Measurements from ENCODE around the gene RAD51B. TPM values are rescaled to one million over a fixed set of nuclear protein-coding genes. Genes with fewer than 3 reads are reported as not detected.

RAD51B gene
- total and polyA plus RNA-seq, 9 of the 15 experiments (the other 6 are each of a cell fraction or from before 2014, with no cell fraction given) = 8.5 to 17.3 (median 11.3) TPM

- Histone ChIP-seq H3K4me1 (replicated peaks in 1 of 2; ENCODE audit: control insufficient read depth in 2 of 2, insufficient read depth in 2 of 2, low read length in 2 of 2) (no peaks in the 10 kb centered on the region; a peak in 1 of 5 replicates), H3K27ac (ENCODE audit: extremely low read depth, low read depth, low read length) (no peak overlapping the region), H3K4me3 (no peak overlapping the region), H3K9me1 (ENCODE audit: control insufficient read depth, insufficient read depth, low read length) (no peaks in the 10 kb centered on the region), H3K79me2 (ENCODE audit: control insufficient read depth, insufficient read depth, low read length) (no peaks in the 10 kb centered on the region), H3K27me3 (ENCODE audit: control insufficient read depth in 2 of 2, insufficient read depth in 2 of 2, low read length in 2 of 2) (0 out of 5 replicates have a peak, but pooled peaks cover 0 to 5% of the 10 kb centered on the region in 2 experiments), H3K36me3 (ENCODE audit: control insufficient read depth, insufficient read depth, low read length) (no peaks in the 10 kb centered on the region), H3K9ac (ENCODE audit: insufficient read depth in 1 of 2, low read depth in 2 of 2, low read length in 2 of 2) (no peak overlapping the region), H3K9me3 (replicated peaks; ENCODE audit: control insufficient read depth, insufficient read depth, low read depth, low read length) (no peaks in the 10 kb centered on the region), H4K20me1 (replicated peaks; ENCODE audit: control insufficient read depth, insufficient read depth, low read length) (no peaks in the 10 kb centered on the region), H3K4me2 (ENCODE audit: insufficient read depth, low read length) (no peak overlapping the region), H2AFZ (ENCODE audit: low read depth, low read length) (no peak overlapping the region)
- intact Hi-C loops (cut with micrococcal nuclease) (no loop called here), in situ Hi-C loops (cut with MboI) (no loop called here)
- ChIA-PET POLR2A (no interaction called here), CTCF (ENCODE audit: low intra/inter-chr PET ratio) (no interaction called here)
- no peak for ATAC-seq
- BruUV-seq (replicated peaks) = no TSS peak
- 15% methylated on average over 2 of the region's 2 CpGs for WGBS (ENCODE audit: insufficient coverage, low coverage, missing lambda C conversion rate)
- FAIRE-seq = no peak
- TF ChIP-seq POLR2A (conservative IDR thresholded peaks at IDR 0.05) = no peak
- no peak for DNase-seq (ENCODE audit: extremely low read depth in 1 of 4, low spot score in 3 of 4)
These were observed 876.3 kb downstream of the RAD51B start for GRCh38 chr14:68695856-68696255.

GRCh38 chr14:68696266-68696665, 876.7 kb downstream of the RAD51B start:
- no peaks in the 10 kb centered on the region for H4K20me1 ChIP-seq (replicated peaks; ENCODE audit: control insufficient read depth, insufficient read depth, low read length)
- intact Hi-C loops (cut with micrococcal nuclease) = no loop called here
- no peaks in the 10 kb centered on the region; a peak in 1 of 5 replicates for H3K4me1 ChIP-seq (replicated peaks in 1 of 2; ENCODE audit: control insufficient read depth in 2 of 2, insufficient read depth in 2 of 2, low read length in 2 of 2)
- H3K27ac ChIP-seq (ENCODE audit: extremely low read depth, low read depth, low read length) = no peak overlapping the region
- TF ChIP-seq ZNF518B (CRISPR knock-in tag; IDR thresholded peaks at IDR 0.05) (no peak), RBM25 (IDR thresholded peaks at IDR 0.05; ENCODE audit: low read depth, low read length, severe bottlenecking) (peak; percentile 51)
- ChIA-PET CTCF (ENCODE audit: low intra/inter-chr PET ratio) (no interaction called here), POLR2A (no interaction called here)
- H3K9ac ChIP-seq (ENCODE audit: insufficient read depth in 1 of 2, low read depth in 2 of 2, low read length in 2 of 2) = no peak overlapping the region
- H3K4me2 ChIP-seq (ENCODE audit: insufficient read depth, low read length) = no peak overlapping the region
- H3K79me2 ChIP-seq (ENCODE audit: control insufficient read depth, insufficient read depth, low read length) = no peaks in the 10 kb centered on the region
- H2AFZ ChIP-seq (ENCODE audit: low read depth, low read length) = no peak overlapping the region
- H3K27me3 ChIP-seq (ENCODE audit: control insufficient read depth in 2 of 2, insufficient read depth in 2 of 2, low read length in 2 of 2) = 0 out of 5 replicates have a peak, but pooled peaks cover 0 to 5% of the 10 kb centered on the region in 2 experiments
- no peaks in the 10 kb centered on the region for H3K36me3 ChIP-seq (ENCODE audit: control insufficient read depth, insufficient read depth, low read length)
- ATAC-seq (no peak), DNase-seq (ENCODE audit: extremely low read depth in 1 of 4, low spot score in 3 of 4) (no peak), FAIRE-seq (no peak)
- no peak overlapping the region for H3K4me3 ChIP-seq
- H3K9me3 ChIP-seq (replicated peaks; ENCODE audit: control insufficient read depth, insufficient read depth, low read depth, low read length) = no peaks in the 10 kb centered on the region
- 33% methylated on average over 3 of the region's 3 CpGs for WGBS (ENCODE audit: insufficient coverage, low coverage, missing lambda C conversion rate)
- in situ Hi-C loops (cut with MboI) = no loop called here
- no TSS peak for BruUV-seq (replicated peaks)
- H3K9me1 ChIP-seq (ENCODE audit: control insufficient read depth, insufficient read depth, low read length) = no peaks in the 10 kb centered on the region

All from K562 (cell line).